Activated CD8-positive, alpha-beta memory T cell treated with anti-CD3 and anti-CD28 coated beads, Interleukin-2, amount 50 U/mL, for 24 hours (primary cell): Measurements from ENCODE around the gene ACVR1.
"Not testable (repeated sequence)": the region's sequence is repeated elsewhere in the genome, so short reads cannot be mapped to it uniquely, and the experiment has no call there.

Source experiments
- DNase-seq: peaks from one replicate; pipeline ENCODE4 v3.0.0-alpha.2; 2020; ENCODE audit errors: extremely low read depth

The ACVR1 gene

DNA sequence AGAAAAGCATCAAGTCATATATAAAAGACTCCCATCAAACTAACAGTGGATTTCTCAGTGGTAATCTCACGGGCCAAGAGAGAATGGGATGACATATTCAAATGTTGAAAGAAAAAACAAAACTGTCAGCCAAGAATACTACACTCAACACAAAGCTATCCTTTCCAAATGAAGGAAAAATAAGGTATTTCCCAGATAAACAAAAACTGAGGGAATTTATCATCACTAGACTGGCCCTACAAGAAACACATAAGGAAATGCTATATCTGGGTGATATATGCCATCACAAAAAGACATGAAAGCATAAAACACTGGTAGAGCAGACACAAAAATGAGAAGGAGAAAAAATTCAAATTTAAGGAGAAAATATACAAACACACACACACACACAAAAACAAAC is 118.6 kb downstream of the ACVR1 start:
- no peak for DNase-seq

DNA sequence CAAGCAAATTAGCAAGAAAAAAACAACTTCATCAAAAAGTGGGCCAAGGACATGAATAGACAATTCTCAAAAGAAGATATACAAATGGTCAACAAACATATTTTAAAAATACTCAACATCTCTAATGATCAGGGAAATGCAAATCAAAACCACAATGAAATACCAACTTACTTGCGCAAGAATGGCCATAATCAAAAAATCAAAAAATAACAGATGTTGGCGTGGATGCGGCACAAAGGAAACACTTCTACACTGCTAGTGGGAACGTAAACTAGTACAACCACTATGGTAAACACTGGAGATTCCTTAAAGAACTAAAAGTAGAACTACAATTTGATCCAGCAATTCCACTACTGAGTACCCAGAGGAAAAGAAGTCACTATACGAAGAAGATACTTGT is 119.7 kb downstream of the ACVR1 start:
- DNase-seq, result not testable (repeated sequence)

DNA sequence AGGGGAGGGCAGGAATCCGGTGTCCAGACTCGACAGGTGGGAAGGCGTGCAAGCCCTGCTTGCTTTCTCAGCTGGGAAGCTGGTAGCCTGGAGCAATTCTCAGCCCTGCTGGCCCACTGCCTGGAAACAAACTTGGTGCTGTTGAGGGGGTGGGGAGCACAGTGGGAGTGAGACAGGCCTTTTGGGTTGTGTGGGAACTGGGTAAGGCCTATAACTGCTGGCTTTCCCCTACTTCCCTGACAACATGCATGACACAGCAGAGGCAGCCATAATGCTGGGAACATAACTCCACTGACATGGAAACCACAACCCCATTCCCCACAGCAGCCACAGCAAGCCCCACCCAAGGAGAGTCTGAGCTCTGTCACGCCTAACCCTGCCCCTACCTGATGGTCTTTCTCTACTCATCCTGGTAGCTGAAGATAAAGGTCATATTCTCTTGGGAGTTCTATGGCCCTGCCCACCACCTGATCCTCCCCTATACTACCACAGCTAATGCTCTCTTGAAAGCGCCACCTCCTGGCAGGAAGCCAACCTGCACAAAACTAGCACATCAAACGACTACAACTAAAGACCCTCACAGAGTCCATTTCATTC is 124.6 kb downstream of the ACVR1 start:
- peak; percentile 3 for DNase-seq

DNA sequence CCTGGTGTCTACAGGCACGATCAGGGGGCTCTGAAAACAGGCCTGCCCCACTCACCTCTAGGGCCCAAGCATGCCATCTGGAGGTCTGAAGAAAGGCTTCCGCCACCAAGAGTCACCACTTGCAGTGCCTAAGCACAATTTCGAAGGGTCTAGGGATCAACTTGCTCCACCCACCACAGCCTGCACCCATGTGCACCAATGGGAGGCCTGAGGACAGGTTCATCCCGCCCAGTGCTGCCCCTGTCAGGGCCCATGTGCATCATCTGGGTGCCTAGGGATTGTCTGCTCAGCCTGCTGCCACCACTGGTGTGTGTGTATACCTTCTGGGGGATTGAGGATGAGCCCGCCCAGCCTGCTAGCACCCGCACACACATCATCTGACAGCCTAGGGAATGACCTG is 126.4 kb downstream of the ACVR1 start:
- DNase-seq, result no peak

DNA sequence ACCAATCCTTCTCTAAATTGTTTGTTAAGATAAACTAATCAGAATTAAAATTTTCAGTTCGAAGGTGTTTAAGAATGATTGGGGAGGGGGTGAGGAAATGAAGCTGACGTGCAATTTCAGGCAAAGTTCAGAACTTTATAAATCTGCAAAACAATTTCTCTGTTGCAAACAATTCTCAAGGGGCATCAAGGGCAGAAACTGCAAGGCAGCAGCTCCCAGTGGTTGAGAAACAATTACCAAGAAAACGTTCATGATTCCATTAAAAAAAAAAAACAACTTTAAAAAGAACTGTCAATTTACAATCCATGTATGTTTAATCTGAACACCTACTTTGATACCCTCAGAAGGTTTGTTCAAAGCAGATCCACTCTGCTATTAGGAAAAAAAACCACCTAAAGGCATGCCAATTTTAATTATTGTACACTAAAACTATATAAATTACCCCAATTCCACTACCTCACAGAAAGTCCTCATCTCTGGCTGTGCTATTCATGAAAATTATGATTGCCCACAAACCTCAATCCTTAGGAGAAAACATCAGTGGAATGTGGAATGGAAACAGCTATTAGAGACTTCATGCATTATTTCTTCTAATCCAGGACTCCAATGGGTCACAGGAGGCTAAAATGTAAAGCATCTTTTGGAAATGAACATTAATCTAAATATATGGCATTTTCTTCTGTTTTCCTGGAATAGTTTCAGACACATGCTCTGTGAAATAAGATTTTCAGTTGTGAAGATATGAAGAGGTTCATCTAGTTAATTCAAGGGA is 127.6 kb downstream of the ACVR1 start:
- no peak for DNase-seq

DNA sequence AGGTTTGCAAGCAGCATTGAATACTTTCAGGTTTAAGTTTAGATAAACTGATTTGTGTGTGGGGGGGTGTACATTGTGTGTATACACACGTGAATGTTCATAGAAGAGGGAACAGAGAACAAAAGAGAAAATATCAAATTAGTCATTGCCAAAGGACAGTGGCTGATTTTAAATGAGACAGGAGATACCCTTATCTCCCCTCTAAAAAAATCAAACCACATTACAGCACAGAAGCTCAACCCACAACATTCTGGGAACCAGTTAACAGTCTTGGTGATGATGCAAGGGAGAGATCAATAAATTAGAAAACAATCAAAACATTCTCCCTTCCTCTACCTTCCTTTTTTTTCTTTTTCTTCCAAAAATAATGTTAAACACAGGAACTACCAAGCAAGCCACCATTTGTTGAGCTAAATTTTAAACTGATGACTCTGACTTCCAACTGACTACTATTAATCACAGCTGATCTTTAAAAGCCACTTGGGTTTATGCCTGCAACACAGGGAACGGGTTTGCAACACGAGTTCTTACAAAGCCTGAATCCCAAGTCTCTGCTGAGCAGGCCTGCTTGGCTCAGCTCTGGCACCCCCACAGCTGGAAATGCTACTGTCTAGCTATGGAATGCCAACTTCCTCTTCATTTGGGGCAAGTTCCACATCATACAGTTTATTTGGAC is 128.3 kb downstream of the ACVR1 start:
- no peak for DNase-seq

DNA sequence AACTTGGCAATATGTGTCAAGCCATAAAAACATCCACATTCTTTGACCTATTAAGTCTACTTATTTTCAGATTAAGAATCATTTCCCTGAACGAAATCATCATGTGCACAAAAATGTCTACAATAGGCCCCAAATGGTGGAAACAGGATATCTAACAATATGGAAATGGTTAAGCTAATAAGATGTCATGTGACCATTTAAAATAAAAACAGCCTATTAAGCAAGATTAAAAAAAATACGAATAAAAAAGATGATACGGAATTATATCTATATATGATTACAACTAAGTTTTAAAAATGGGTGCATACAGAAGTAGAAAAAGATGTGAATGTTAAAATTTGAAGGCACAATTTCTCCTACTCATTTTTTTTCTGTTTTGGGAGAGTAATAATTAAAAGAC is 128.8 kb downstream of the ACVR1 start:
- DNase-seq, result no peak

DNA sequence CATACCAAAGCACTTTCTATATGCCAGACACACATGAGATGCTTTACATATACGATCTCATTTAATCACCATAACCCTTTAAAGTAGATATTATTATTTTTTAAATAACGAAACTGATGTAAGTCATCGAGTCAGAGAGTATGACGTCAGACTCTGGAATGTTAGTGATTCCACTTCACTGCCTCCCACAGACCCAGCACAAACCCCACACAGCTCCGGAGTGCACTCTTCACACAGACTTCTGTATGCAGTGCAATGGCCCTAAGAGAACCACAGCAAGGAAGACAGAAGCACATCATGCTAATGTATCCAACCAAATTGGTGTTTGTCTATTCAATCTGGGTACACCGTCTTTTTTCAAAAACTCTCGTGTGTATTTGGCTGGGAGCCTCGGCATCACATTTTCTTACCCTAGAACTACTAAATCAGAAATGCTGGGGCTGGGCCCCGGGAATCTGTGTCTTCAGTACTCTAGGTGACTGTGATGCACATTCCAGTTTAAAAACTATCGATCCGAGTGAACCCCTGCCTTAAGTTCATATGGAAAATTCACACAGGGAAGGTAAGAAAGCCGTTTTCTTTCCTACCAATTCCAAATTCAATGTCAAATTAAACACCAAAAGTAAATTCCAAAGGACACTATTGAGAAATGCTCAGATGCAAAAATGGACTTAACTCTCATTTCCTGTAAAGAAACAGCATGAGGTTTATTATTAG is 129.7 kb downstream of the ACVR1 start:
- DNase-seq, result no peak

DNA sequence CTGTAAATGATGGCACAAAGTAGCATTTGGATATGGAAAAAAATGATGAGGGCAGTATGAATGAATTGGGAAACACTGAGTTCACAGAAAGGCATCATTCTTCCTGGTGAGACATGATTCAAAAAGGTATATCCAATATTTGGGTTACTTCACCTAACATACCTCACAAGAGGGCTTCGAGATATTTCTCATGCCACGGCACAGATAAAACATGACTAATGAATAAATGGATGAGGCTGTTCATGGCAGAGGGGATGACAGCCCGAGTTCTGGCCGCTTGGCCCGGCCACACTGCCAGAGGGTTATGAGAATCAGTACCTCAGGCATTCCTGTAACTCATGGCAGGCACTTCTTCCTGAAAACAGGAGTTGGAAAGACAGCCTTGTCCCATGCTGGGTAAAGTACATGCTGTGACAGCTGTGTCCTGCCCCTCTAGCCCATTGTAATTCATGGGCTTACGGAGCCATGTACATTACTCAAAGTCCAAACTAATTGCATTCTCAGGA is 131.5 kb downstream of the ACVR1 start:
- no peak for DNase-seq

DNA sequence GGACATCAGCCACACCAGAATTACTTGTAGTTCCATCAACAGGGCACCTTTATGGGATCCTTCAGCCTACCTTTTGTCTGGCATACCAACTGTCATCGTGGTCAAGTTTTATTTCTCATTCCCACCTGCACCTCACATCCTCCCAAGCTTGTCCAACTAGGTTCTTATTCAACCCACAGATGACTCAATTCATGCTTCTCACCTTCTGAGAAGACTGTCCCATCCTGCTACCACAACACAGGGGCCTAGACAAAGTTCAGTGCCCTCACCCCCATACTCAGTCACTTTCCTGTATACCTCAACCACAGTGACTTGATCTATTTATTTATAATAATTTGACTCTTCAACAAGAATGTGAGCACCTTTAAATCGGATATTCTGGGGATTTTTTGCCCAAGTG is 133.1 kb downstream of the ACVR1 start:
- DNase-seq, result no peak

DNA sequence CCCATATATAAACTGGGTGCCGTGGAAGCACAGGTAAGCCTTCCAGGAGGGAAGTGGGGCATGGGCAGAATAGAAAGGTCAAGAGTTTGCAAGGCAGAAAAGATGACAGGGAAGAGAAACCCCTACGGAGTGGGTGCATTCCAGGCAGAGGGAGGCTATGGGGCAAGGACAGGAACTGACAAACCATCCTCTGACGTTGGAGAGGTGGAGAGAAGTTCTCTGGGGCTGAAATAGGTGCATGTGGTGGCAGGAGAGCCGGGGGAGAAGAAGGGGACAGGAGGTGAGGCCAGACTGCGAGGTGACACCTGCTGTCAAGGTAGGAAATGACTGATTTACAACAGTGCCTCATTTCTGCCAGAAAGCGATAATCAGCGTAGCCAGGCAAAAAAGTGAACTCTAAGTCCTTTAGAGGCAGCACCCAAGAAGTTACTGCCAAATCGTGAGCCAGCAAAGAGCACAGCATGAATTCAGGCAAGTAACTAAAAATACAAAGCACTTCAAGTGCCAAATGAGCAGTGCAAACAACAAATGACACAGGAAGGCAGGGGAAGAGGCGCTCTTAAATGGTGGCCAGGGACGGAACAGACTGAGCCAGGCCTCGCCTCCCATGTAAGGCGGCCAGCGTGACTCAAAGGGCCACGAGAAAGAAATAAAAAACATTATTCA is 134.2 kb downstream of the ACVR1 start:
- DNase-seq, result no peak

DNA sequence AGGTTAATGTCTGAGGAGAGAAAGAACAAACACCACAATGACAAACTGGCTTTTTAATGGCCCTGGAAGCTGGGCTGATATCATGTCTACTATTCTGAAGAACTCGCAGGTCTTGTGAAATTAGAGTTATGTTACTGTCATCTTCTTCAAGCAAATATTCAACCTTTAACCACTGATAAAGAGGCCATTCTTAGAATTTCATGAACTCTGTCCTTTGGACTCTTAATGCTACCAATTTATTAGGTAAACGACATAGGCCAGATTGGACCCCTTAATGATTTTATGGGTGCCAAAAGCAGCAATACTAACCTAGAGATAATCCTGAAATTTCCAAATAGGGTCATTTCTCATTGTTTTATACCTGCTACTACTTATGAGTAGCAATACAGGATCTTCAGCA is 138.5 kb downstream of the ACVR1 start:
- no peak for DNase-seq

DNA sequence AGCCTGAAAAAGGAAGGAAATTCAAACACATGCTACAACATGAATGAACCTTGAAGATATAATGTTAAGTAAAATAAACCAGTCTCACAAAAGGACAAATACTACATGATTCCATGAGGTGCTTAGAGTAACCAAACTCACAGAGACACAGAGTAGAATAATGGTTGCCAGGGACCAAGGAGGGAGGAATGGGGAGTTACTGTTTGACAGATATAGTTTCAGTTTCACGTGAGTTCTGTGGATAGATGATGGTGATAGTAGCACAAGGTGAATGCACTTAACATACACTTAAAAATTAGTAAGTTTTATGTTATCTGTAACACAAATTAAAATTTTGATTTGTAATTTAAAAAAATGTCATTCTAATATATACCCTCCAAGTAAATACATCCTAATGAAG is 140.6 kb downstream of the ACVR1 start:
- no peak for DNase-seq

DNA sequence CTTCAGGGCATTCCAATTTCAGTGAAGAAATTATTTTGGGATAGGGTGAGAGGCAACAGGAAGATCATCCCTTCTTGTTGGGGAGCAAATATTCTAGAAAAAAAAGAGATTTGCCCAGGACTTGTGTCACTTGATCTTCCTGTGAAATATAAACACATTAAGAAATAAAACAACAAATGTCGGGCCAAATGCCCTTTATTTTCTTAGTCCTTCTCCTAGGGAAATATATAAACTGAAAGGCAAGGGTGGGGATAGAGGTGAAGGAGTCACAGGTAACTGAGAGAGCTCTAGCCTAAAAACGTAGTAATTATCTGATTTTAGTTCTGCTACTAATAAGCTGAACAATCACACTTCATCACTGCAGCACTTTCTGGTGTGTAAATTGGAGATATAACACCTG is 142.9 kb downstream of the ACVR1 start:
- DNase-seq, result no peak

DNA sequence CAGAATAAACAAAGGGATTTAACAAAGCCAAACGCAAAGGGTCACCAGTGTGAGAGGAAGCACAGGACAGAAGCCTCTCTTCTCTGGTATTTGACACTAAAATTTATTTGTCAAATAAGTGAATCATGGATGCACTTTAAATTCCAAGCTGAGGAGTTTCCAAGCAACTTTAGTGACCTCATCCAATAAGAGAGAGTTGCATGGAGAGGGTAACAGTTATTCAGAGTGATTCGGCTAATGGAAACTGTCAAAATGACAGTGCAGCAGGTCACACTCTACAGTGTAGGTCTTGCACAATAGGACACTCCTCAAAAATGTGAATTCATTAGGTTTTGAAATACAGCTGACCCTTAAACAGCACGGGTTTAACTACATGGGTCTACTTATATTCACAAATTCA is 143.5 kb downstream of the ACVR1 start:
- no peak for DNase-seq

DNA sequence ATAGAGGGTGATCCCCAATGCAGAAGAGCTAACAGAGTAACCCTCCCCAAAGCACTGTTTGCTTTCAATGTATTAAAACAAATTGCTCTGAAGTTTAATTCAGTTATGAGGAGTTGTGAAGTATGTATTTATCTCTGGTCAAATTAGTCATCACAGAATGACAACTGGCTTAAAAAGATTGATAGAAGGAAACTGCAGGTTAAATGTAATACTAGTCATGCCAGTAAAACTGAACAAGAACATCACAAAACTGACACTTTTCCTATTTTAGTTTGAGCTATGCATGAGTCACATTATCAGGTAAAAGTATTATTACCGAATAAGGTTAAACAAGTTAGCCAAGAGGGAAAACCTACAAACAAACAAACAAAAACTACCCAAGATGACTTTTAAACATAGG is 148.4 kb downstream of the ACVR1 start:
- DNase-seq, result no peak

DNA sequence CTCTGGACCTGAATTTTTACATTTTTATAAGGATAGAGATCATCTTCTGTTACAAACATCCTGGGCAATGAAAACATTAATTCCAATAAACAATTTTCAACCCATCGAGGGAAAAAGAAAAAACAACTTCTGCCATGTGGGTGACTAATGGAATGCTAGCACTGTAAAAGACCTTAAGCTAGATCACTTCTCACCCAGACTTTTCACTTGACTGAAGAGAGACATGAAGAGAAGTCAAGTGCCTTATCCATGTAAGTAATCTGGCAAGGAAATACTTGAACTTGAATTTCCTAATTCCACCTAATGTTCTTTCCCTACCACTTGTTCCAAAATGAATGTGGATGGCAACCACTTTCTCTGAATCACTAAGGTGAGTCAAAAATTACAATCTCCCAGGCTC is 149.2 kb downstream of the ACVR1 start:
- no peak for DNase-seq

DNA sequence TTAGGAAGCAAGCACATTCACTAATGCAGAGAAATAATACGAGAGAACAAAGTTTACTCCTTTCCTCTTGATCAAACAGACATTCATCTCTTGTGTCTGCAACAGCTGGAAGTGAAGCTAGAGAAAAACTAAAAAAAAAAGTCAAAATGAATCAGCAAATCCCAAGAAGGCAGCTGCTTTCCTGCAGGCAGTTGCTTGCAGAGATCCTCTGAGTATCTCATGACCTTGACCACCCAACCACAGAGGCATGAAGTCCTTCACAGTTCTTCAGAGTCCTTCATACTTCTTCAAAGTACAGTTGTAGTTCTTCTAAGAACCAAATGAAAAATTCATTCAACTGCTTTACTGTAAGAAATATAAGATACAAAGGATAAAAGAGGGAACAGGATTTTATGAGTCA is 150.3 kb downstream of the ACVR1 start:
- no peak for DNase-seq

DNA sequence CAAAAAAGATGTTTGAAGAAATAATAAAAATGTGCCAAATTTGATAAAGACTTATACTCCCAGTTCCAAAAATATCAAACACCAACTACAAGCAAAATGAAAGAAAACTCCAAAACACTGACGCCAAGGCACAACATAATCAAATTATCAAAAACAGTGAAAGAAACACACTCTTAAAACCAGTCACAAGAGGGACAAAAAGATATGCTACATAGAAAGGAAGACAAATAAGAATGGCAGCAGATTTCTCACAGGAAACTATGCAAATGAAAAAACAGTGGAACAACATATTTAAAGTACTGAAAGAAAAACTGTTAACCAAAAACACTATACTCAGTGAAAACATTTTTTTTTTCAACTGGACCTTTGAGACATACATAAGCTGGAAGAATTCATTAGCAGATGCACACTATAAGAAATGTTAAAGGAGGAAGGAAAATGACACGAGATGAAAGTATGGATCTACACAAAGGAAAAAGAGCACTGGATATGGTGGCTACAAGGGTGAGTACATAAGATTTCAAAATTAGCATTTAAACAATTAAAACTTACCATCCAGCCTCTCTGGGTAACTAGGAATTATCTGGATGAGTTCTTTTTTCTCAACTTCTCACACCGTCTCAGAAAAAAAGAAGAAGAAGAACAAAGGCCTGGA is 153.4 kb downstream of the ACVR1 start:
- DNase-seq, result no peak

DNA sequence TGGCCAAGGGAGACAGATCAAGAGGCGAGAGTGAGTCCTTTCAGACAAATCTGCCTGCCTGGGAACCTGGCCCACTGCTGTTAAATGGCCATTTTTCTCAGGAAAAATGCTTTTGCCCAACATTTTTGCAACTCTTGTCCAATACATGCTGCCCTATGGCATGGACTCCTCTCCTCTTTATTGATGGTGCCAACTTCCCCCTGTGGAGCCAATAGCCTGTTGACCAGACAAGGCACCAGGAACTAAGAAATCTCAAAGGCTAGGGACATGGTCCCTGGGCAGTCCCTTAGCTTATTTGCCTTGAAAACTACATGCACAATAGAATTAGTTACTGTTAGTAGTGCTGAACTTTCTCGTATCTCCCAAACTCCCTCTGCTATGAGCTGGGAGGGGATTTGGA is 155.6 kb downstream of the ACVR1 start:
- DNase-seq, result no peak

DNA sequence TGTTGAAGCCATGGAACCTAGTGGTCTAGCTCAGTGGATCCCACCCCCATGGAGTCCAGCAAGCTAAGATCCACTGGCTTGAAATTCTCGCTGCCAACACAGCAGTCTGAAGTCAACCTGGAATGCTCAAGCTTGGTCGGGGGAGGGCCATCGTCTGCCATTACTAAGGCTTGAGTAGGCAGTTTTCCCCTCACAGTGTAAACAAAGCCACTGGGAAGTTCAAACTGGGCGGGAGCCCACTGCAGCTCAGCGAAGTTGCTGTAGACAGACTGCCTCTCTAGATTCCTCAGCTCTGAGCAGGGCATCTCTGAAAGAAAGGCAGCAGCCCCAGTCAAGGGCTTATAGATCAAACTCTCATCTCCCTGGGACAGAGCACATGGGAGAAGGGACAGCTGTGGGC is 171.5 kb downstream of the ACVR1 start:
- DNase-seq, result not testable (repeated sequence)
